ENCODE data around the gene OR4C45.
"Not testable (repeated sequence)": the region's sequence is repeated elsewhere in the genome, so short reads cannot be mapped to it uniquely, and the experiment has no call there.

Gene OR4C45

GRCh38 chr11:50032574-50032973 lies at the start of gene OR4C45:
Gene OR4C45, plus strand, starts transcription at chr11:50032874.
- DNase-seq = no peak

- no peak for DNase-seq
These were observed 37.1 kb upstream of the OR4C45 start for GRCh38 chr11:49995565-49995964.

GRCh38 chr11:50030193-50030592 lies 2.5 kb upstream of the OR4C45 start:
- DNase-seq = no peak

GRCh38 chr11:50036239-50036638 lies 3.6 kb downstream of the OR4C45 start:
- not testable (repeated sequence) for DNase-seq

GRCh38 chr11:50037251-50037650 lies 4.6 kb downstream of the OR4C45 start:
- no peak for DNase-seq

GRCh38 chr11:50044647-50045046 lies 12.0 kb downstream of the OR4C45 start:
- DNase-seq = no peak

GRCh38 chr11:50063056-50063455 lies 30.4 kb downstream of the OR4C45 start:
- DNase-seq = not testable (repeated sequence)

GRCh38 chr11:50070389-50070788 lies 37.7 kb downstream of the OR4C45 start:
- DNase-seq = no peak

GRCh38 chr11:50071584-50072225 lies 39.0 kb downstream of the OR4C45 start:
- no peak for DNase-seq

GRCh38 chr11:50072226-50073112 lies 39.8 kb downstream of the OR4C45 start:
- no peak for DNase-seq

- DNase-seq = no peak
These were observed 40.7 kb downstream of the OR4C45 start for GRCh38 chr11:50073113-50074105.

GRCh38 chr11:50074161-50074560 lies 41.5 kb downstream of the OR4C45 start:
- DNase-seq = no peak

- no peak for DNase-seq
These were observed 43.2 kb downstream of the OR4C45 start for GRCh38 chr11:50075856-50076255.

GRCh38 chr11:50077526-50077925 lies 44.9 kb downstream of the OR4C45 start:
- no peak for DNase-seq

- DNase-seq = no peak
These were observed 45.3 kb downstream of the OR4C45 start for GRCh38 chr11:50078001-50078400.

- DNase-seq = not testable (repeated sequence)
These were observed 46.3 kb downstream of the OR4C45 start for GRCh38 chr11:50078946-50079345.

- DNase-seq = no peak
These were observed 47.6 kb downstream of the OR4C45 start for GRCh38 chr11:50080256-50080655.
